RKO (cell line): ENCODE data around the gene HIBADH.

ENCODE experiments used
- DNase-seq: peaks from one replicate; pipeline ENCODE4 v3.0.0-alpha.2; 2016; ENCODE audit warnings: low spot score

Gene HIBADH

GRCh38 chr7:27491534-27491933 is 171.1 kb downstream of the HIBADH start:
- DNase-seq, result no peak

GRCh38 chr7:27487509-27487908 is 175.2 kb downstream of the HIBADH start:
- DNase-seq, result no peak

- no peak for DNase-seq
Observed at GRCh38 chr7:27484451-27484850, 178.2 kb downstream of the HIBADH start.

GRCh38 chr7:27482219-27482618 is 180.5 kb downstream of the HIBADH start:
- DNase-seq, result no peak

- DNase-seq, result no peak
Observed at GRCh38 chr7:27478556-27478955, 184.1 kb downstream of the HIBADH start.

GRCh38 chr7:27478084-27478483 is 184.6 kb downstream of the HIBADH start:
- no peak for DNase-seq

GRCh38 chr7:27476493-27476892 is 186.2 kb downstream of the HIBADH start:
- DNase-seq, result no peak
